HG02938 (cell line): ENCODE measurements around the gene HSPB9.

ENCODE experiments used
- ATAC-seq: cut with Tn5 transposase; IDR thresholded peaks from one replicate; pipeline ENCODE4 v1.9.1; 2021; ENCODE audit warnings: mild to moderate bottlenecking, moderate library complexity; ENCODE audit not compliant: unreplicated experiment

HSPB9 gene

GRCh38 chr17:42118126-42118510 lies 4.5 kb upstream of the HSPB9 start:
- no peak for ATAC-seq

DNA sequence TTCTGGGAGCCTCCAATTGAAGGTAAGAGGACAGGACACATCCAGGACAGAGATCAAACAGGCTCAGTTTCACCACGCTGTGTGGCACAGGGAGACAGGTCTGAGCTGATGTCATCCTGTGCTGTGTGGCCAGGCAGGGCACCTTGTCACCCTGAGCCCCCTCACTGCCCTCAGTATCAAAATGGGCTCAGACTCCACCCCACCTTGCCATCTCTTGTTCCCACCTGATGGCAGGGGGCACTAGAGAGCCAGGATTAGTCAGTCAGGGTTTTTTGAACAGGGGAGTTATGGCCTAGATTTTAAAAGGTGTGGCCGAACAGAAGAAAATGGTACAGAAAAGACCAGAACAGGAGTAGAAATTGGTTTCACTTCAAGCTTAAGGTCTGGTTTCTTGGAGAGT lies 4.1 kb upstream of the HSPB9 start:
- no peak for ATAC-seq

- no peak for ATAC-seq
Measured at GRCh38 chr17:42119301-42119700, 3.3 kb upstream of the HSPB9 start.

GRCh38 chr17:42120161-42120769 lies 2.3 kb upstream of the HSPB9 start:
- no peak for ATAC-seq

GRCh38 chr17:42120770-42121769 lies 1.5 kb upstream of the HSPB9 start, which contains the start of gene KAT2A:
Gene KAT2A, minus strand, starts transcription at chr17:42121367. Its CDS starts 63 bp downstream, at chr17:42121304.
- ATAC-seq: no peak

DNA sequence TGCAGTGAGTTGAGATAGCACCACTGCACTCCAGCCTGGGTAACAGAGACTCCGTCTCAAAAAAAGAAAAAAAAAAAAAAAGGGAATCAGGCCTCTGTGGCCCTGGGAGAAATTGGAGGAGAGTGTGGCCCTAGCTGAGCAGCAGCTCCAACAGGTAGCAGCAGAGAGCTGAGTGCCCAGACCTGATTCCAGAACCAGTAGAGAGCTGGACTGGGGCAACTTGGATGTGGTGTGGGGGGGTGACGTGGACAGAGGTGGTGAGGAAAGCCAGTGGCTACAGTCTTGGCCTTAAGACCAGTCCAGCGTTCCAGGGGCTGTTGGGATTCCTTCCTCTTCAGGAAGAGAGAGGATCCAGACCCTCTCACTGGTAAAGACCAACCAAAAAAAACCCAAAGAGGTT lies 1.7 kb downstream of the HSPB9 start:
- no peak for ATAC-seq

- no peak for ATAC-seq
Measured at GRCh38 chr17:42125565-42125964, 3.0 kb downstream of the HSPB9 start.

DNA sequence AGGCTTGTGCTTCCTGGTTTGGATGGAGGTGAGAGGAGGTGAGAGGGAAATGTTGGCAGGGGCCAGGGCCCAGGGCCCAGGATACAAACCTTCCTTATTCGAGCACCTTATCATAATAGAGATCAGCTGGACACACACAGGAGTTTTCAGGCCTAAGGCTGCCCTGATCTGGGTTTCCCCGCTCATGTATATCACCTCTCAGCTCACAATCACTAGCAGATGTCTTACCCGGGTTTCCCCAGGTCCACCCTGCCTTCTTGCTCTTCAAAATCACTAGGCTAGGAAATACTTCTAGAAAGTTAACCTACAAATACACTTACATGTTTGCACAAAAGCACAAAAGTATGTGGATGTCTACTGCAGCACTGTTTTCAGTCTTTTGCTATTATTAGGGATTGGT lies 4.2 kb downstream of the HSPB9 start:
- no peak for ATAC-seq

- ATAC-seq: no peak
Measured at GRCh38 chr17:42127414-42127813, 4.8 kb downstream of the HSPB9 start.

DNA sequence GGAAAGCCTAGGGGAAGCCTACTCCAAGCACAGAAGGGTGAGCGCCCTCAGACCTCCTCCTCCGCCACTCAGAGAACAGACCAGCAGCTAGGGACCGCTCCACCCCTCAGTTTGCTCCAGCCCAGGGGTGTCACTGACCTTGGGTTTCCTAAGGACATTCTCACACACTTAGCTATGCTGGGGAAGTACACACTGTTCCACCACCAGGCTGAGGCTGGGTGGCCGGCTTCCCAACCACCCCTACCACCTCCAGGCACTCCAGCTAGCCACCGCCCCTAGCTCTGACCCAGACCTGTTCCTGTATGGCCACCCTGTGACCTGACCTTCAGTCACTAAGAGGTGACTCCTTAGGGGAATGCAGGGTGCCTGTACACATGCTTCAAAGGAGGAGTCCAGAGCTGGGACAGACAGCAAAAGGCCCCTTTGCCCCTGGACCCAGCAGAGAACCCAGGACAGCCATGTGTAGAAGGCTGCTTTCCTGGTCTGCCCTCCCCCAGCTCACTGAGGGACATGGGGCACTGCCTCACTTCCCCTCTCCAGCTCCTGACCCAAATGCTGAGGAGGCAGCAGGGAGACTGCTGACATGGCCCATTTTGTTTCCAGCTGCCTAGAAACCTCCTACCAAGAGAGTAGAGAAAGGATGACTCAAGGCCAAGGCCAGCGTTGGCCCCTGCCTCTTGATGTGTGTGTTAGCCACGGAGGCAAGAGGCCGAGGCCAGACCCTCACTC lies 6.7 kb downstream of the HSPB9 start:
- ATAC-seq: no peak

DNA sequence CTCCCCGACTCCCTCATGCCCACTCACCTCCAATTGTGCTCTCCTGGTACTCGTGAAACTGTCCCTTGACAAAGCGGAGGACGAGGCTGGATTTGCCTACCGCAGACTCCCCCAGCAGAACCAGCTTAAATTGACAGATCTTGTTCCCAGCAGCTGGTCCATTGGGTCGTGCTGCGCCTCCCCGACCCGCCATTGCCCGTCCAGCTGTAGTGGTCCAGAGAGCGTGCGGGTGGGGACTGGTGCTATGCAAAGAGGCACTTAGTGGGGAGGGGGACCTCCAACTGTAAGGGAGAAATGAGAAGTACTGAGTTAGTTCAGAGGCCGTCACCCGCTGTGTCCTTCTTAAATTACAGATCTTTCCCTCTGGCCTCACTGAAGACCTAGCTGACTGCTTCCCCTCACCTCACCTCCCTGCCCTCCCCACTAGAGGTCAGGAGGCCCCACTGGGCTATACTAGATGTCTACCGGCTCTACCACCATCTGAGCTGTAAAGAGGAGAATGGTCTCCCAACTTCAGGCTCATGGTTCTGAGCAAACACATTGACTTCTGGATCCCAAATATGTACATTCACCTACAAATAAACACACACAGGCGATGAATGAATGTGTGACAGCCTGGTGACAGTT lies 7.8 kb downstream of the HSPB9 start:
- no peak for ATAC-seq

GRCh38 chr17:42131232-42131631 lies 8.6 kb downstream of the HSPB9 start:
- ATAC-seq: no peak

- no peak for ATAC-seq
Measured at GRCh38 chr17:42131981-42132432, 9.4 kb downstream of the HSPB9 start.

- no peak for ATAC-seq
Measured at GRCh38 chr17:42132941-42133340, 10.3 kb downstream of the HSPB9 start.

DNA sequence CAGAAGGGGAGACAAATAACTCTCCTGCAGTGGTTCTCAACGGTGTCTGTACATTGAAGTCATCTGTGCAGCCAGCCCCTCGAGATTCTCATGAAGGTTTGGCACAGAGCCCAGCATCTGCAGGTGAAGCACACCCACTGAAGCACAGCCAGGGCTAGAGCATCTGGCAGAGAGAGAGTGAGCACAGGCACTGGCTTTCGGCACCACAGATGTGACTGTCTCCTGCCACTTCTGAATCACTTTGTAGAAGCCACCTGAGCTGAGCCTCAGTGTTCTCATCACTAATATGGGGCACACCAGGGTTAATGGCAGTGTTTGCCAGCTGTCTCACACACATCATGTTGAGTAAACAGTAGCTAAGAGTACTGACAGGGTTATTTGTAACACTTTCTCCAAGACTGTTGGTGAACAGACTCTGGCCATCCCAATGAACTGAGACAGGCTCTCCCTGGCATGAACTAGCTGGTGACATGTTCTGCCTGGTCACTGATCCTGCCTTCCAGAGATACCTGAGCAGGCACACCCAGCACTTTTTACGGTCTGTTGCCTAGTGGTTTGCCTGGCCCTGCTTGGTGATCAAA lies 10.9 kb downstream of the HSPB9 start:
- ATAC-seq: peak; percentile 59

DNA sequence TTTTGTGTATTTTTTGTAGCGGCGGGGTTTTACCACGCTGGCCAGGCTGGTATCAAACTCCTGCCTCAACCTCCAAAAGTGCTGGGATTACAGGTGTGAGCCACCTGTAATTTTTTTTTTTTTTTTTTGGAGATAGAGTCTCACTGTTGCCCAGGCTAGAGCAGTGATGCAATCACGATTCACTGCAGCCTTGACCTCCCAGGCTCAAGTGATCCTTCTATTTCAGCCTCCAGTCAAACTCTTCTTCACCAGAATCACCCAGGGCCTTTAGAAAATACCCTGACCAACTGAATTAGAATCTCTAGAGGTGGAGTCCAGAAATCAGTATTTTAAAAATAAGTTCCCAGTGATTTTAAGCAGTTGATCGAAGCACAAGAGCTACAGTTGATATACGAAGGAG lies 12.5 kb downstream of the HSPB9 start:
- ATAC-seq: no peak

DNA sequence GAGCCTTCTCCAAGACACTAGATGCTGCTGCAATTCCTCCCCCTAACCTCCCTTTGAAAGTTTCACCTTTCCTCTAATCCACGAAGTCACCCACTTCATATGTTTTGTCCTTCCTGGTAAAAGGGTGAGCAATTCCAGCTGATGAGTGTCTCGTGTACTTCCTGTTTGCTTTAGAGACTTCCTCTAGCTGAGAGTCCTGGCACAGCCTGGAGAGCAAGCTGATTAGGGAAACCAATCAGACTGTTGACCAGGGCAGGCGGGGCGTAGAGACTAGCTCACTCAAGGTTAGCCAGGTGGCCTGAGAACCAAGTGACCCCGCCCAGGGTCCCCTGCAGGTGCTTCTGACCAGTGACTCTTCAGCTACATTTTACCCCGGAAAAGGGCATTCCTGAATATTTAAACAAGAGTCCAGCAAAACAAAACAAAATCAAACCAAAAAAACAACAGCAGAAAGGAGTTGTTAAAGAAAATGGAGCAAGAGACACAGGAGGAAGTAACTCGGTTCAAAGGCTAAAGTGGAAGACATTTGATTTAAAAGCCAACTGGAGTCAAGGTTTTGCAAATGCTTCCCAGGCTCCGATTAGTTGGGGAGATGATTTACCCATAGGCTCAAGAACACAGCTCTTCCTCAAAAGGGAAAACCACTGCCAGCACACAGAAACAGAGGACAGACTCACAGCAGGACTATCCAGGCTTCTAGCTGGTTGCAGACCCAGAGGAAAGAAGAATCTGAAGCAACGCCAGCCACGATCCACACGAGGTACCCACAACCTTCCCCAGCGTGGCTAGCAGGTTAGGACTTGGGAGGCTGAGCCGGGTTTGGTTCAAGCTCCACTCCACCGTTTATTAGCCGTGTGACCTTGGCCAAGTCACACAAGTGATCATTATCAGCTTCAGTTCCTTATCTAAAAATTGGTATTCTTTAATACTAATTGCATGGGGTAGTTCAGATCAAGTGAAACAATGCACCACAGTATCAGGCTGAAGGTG lies 13.4 kb downstream of the HSPB9 start:
- ATAC-seq: no peak

GRCh38 chr17:42136654-42137051 lies 14.0 kb downstream of the HSPB9 start:
- ATAC-seq: no peak

DNA sequence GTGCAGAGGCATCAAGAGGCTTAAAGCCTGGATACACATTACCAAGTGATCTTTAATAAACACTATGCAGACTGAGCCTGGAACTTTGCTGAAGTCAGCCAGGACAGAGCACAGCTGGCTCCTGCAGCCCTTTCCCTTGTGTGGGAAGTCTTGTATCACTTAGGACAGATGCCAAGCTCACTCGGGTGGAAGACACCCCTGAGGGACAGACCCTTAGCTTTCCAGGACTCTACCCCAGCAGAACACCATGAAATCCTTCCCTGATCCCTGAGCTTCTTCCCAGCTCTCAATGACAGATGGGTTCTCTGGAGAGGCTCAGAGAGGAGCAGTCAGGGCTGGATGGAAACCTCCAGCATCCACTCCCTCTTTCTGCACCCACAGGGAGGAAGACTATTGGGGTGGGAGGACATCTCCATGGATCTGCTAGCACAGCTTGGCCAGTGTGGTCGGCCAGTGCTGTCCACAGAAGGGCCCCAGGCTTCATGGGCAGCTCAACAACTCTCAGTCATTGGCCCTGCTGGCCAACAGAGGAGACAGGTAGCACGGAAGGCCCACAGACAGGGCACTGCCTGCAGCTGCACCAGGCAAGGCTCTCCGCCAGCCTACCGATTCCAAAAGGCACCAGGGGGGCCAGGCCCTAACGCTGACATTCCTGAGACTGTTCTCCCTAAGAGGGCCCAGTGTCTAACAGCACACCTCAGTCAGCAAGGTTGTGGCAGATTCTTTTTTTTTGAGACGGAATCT lies 16.3 kb downstream of the HSPB9 start:
- ATAC-seq: no peak
